Measurements from ENCODE around the gene NCKIPSD. TPM values are rescaled to one million over a fixed set of nuclear protein-coding genes. Genes with fewer than 3 reads are reported as not detected.

The NCKIPSD gene
- total RNA-seq, 4 donors from 2014 or later, result 13.2 to 33.1 (median 19.4) TPM

GRCh38 chr3:48630407-48630806, 55.3 kb downstream of the NCKIPSD start:
- Histone ChIP-seq H3K27me3 (no peaks in the 10 kb centered on the region), H3K9me3 (no peaks in the 10 kb centered on the region), H3K4me1 (peaks cover 5 to 10% of the 10 kb centered on the region in 2 donors), H3K27ac (no peak overlapping the region), H3K36me3 (peaks cover 0 to 55% of the 10 kb centered on the region in 2 donors), H3K4me3 (no peak overlapping the region)
- no peak for TF ChIP-seq POLR2A (IDR thresholded peaks at IDR 0.05)
- intact Hi-C loops (cut with DNase I; ENCODE audit: low total_unique reads) (no loop called here), in situ Hi-C loops (cut with MboI; ENCODE audit: low sequenced_read_pairs in 4 of 4) (no loop called here)
- ATAC-seq, result no peak
- DNase-seq, result no peak

DNA sequence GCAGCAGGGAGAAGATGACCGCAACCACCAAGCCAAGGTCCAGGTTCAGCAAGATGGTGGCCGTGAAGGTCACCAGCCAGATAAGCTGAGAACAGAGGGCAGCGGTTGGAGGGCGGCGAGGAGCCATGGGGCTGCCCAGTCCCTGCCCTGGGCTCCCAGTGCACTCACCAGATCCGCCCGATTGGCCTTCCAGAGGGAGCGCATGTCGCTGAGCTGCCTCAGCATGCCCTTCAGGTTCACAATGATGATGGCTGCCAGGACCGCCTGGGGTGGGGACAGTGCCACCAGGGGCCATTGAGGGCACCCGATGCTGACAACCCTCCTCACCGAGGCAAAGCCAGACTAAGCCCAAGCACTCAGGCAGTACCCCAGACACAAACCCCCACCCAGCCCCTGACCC, 55.8 kb downstream of the NCKIPSD start:
- TF ChIP-seq POLR2A (IDR thresholded peaks at IDR 0.05), result no peak
- TF ChIP-seq, protein P1, sequence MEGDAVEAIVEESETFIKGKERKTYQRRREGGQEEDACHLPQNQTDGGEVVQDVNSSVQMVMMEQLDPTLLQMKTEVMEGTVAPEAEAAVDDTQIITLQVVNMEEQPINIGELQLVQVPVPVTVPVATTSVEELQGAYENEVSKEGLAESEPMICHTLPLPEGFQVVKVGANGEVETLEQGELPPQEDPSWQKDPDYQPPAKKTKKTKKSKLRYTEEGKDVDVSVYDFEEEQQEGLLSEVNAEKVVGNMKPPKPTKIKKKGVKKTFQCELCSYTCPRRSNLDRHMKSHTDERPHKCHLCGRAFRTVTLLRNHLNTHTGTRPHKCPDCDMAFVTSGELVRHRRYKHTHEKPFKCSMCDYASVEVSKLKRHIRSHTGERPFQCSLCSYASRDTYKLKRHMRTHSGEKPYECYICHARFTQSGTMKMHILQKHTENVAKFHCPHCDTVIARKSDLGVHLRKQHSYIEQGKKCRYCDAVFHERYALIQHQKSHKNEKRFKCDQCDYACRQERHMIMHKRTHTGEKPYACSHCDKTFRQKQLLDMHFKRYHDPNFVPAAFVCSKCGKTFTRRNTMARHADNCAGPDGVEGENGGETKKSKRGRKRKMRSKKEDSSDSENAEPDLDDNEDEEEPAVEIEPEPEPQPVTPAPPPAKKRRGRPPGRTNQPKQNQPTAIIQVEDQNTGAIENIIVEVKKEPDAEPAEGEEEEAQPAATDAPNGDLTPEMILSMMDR (IDR thresholded peaks at IDR 0.05 in 4 of 5, conservative IDR thresholded peaks at IDR 0.05 in 1 of 5), result no peak
- Histone ChIP-seq H3K27ac (no peak overlapping the region), H3K9me3 (no peaks in the 10 kb centered on the region), H3K27me3 (no peaks in the 10 kb centered on the region), H3K36me3 (peaks cover 0 to 58% of the 10 kb centered on the region in 2 donors), H3K4me1 (peaks cover 5 to 10% of the 10 kb centered on the region in 2 donors), H3K4me3 (no peak overlapping the region)
- in situ Hi-C loops (cut with MboI; ENCODE audit: low sequenced_read_pairs in 4 of 4), result no loop called here
- intact Hi-C loops (cut with DNase I; ENCODE audit: low total_unique reads), result no loop called here
- no peak for DNase-seq
- no peak for ATAC-seq

- peaks cover 0 to 58% of the 10 kb centered on the region in 2 donors for H3K36me3 ChIP-seq
- TF ChIP-seq, protein P1 (IDR thresholded peaks at IDR 0.05 in 4 of 5, conservative IDR thresholded peaks at IDR 0.05 in 1 of 5), result no peak
- TF ChIP-seq POLR2A (IDR thresholded peaks at IDR 0.05), result no peak
- in situ Hi-C loops (cut with MboI; ENCODE audit: low sequenced_read_pairs in 4 of 4), result no loop called here
These were observed 57.3 kb downstream of the NCKIPSD start for GRCh38 chr3:48628277-48629017.

GRCh38 chr3:48625600-48625999, 60.1 kb downstream of the NCKIPSD start:
- in situ Hi-C loops (cut with MboI; ENCODE audit: low sequenced_read_pairs in 4 of 4), result no loop called here
- DNase-seq (no peak), ATAC-seq (no peak)
- Histone ChIP-seq H3K9me3 (no peaks in the 10 kb centered on the region), H3K4me3 (no peak overlapping the region), H3K36me3 (peaks cover 0 to 35% of the 10 kb centered on the region in 2 donors), H3K4me1 (no peaks in the 10 kb centered on the region), H3K27me3 (no peaks in the 10 kb centered on the region), H3K27ac (no peak overlapping the region)
- intact Hi-C loops (cut with DNase I; ENCODE audit: low total_unique reads), result no loop called here
- no peak for TF ChIP-seq POLR2A (IDR thresholded peaks at IDR 0.05)
- TF ChIP-seq, protein P1 (IDR thresholded peaks at IDR 0.05 in 4 of 5, conservative IDR thresholded peaks at IDR 0.05 in 1 of 5), result no peak

More at GRCh38 chr3:48628277-48629017, 57.3 kb downstream of the NCKIPSD start:
- Histone ChIP-seq H3K4me3 (no peak overlapping the region), H3K27me3 (no peaks in the 10 kb centered on the region), H3K4me1 (no peaks in the 10 kb centered on the region), H3K27ac (no peak overlapping the region), H3K9me3 (no peaks in the 10 kb centered on the region)
- intact Hi-C loops (cut with DNase I; ENCODE audit: low total_unique reads), result no loop called here
- DNase-seq, result no peak
- no peak for ATAC-seq

- in situ Hi-C loops (cut with MboI; ENCODE audit: low sequenced_read_pairs in 4 of 4), result no loop called here
- TF ChIP-seq POLR2A (IDR thresholded peaks at IDR 0.05), result no peak
- Histone ChIP-seq H3K4me1 (no peaks in the 10 kb centered on the region), H3K27ac (no peak overlapping the region), H3K4me3 (no peak overlapping the region), H3K27me3 (no peaks in the 10 kb centered on the region), H3K9me3 (no peaks in the 10 kb centered on the region), H3K36me3 (peaks cover 0 to 27% of the 10 kb centered on the region in 2 donors)
- ATAC-seq (no peak), DNase-seq (no peak)
- intact Hi-C loops (cut with DNase I; ENCODE audit: low total_unique reads), result no loop called here
These were observed 60.9 kb downstream of the NCKIPSD start for GRCh38 chr3:48624767-48625166.
